DND-41 (cell line): Measurements from ENCODE around the gene AVPI1.
"Not testable (repeated sequence)": the region's sequence is repeated elsewhere in the genome, so short reads cannot be mapped to it uniquely, and the experiment has no call there.

Experiments used
- ATAC-seq: fragments of 200-7000 bp; cut with Tn5 transposase; 3 replicates; pipeline ENCODE4 v1.9.1; 2021; ENCODE audit warnings: low read depth; ENCODE audit not compliant: insufficient read depth
- DNase-seq: peaks from one replicate; pipeline ENCODE4 v3.0.0-alpha.2; 2020
- H2AFZ ChIP-seq: 2 replicates; pipeline ENCODE4 v1.6.0; 2012; ENCODE audit warnings: low read depth, low read length
- H3K27ac ChIP-seq: 2 replicates; pipeline ENCODE4 v1.5.1; 2012; ENCODE audit warnings: low read length, inconsistent platforms
- H3K27me3 ChIP-seq: fragments of 200-600 bp; sonication (generic); 2 replicates; pipeline ENCODE4 v1.6.0; 2012; ENCODE audit warnings: low read length, mild to moderate bottlenecking, inconsistent platforms; ENCODE audit not compliant: insufficient read depth, poor library complexity
- H3K36me3 ChIP-seq: 2 replicates; pipeline ENCODE4 v1.5.1; 2012; ENCODE audit warnings: low read length, inconsistent platforms; ENCODE audit not compliant: insufficient read depth
- H3K4me1 ChIP-seq: 2 replicates; pipeline ENCODE4 v1.5.1; 2012; ENCODE audit warnings: mild to moderate bottlenecking, low read length; ENCODE audit not compliant: insufficient read depth
- H3K4me2 ChIP-seq: 2 replicates; pipeline ENCODE4 v1.6.0; 2012; ENCODE audit warnings: mild to moderate bottlenecking, moderate library complexity, low read length, inconsistent platforms; ENCODE audit not compliant: insufficient read depth
- H3K4me3 ChIP-seq, 2 experiments: fragments of 200-600 bp in 1 of 2; shearing (Covaris generic) in 1 of 2; 2 replicates each; pipeline ENCODE4 v1.5.1; 2012 to 2016; ENCODE audit warnings: inconsistent platforms in 2 of 2, low read length in 2 of 2, mild to moderate bottlenecking in 2 of 2, low read depth in 1 of 2, moderate library complexity in 1 of 2
- H3K79me2 ChIP-seq: 2 replicates; pipeline ENCODE4 v1.6.0; 2012; ENCODE audit warnings: low read length, inconsistent platforms; ENCODE audit not compliant: insufficient read depth
- H3K9ac ChIP-seq: 2 replicates; pipeline ENCODE4 v1.6.0; 2012; ENCODE audit warnings: low read depth, mild to moderate bottlenecking, inconsistent platforms, low read length, moderate library complexity
- H3K9me3 ChIP-seq: 2 replicates; pipeline ENCODE4 v1.5.1; 2012; ENCODE audit warnings: low read length, moderate library complexity, mild to moderate bottlenecking, inconsistent platforms; ENCODE audit not compliant: insufficient read depth, severe bottlenecking
- H4K20me1 ChIP-seq: 2 replicates; pipeline ENCODE4 v1.6.0; 2012; ENCODE audit warnings: low read length; ENCODE audit not compliant: insufficient read depth
- CTCF ChIP-seq: IDR thresholded peaks from 2 replicates; pipeline ENCODE4 v1.5.1; 2012; ENCODE audit warnings: borderline replicate concordance, low read length, moderate library complexity, mild to moderate bottlenecking; ENCODE audit not compliant: poor library complexity, severe bottlenecking; ENCODE audit errors: extremely low read depth
- EZH2 ChIP-seq: IDR thresholded peaks from 3 replicates; pipeline ENCODE4 v1.6.1; 2012; ENCODE audit warnings: borderline replicate concordance, low read depth, mild to moderate bottlenecking, moderate library complexity, low read length, inconsistent platforms; ENCODE audit not compliant: severe bottlenecking

The AVPI1 gene

GRCh38 chr10:97659589-97659988 is 27.5 kb downstream of the AVPI1 start:
- Histone ChIP-seq H3K27ac (no peak overlapping the region), H2AFZ (no peak overlapping the region), H3K4me2 (no peak overlapping the region), H3K79me2 (no peaks in the 10 kb centered on the region), H3K4me1 (no peaks in the 10 kb centered on the region), H3K4me3 (no peak overlapping the region), H3K36me3 (peaks cover 73% of the 10 kb centered on the region), H4K20me1 (no peaks in the 10 kb centered on the region; the same call in 1 of the 2 replicates), H3K9me3 (no peaks in the 10 kb centered on the region), H3K27me3 (no peaks in the 10 kb centered on the region), H3K9ac (no peak overlapping the region)
- DNase-seq: no peak
- TF ChIP-seq CTCF: no peak
- TF ChIP-seq EZH2: no peak
- no peak for ATAC-seq

GRCh38 chr10:97656777-97657176 is 30.3 kb downstream of the AVPI1 start:
- Histone ChIP-seq H3K4me2 (no peak overlapping the region), H3K36me3 (peaks cover 76% of the 10 kb centered on the region), H4K20me1 (no peaks in the 10 kb centered on the region; the same call in 1 of the 2 replicates), H3K4me1 (no peaks in the 10 kb centered on the region), H3K27ac (no peak overlapping the region), H3K9me3 (no peaks in the 10 kb centered on the region), H3K4me3 (no peak overlapping the region), H2AFZ (no peak overlapping the region), H3K9ac (no peak overlapping the region), H3K27me3 (no peaks in the 10 kb centered on the region), H3K79me2 (no peaks in the 10 kb centered on the region)
- DNase-seq (no peak), ATAC-seq (peak; percentile 39; the same call in 1 of the 3 replicates)
- TF ChIP-seq CTCF: no peak
- TF ChIP-seq EZH2: no peak

GRCh38 chr10:97651773-97652172 is 35.3 kb downstream of the AVPI1 start:
- Histone ChIP-seq H3K27ac (no peak overlapping the region), H3K9me3 (no peaks in the 10 kb centered on the region), H3K36me3 (peaks cover 77% of the 10 kb centered on the region), H3K27me3 (no peaks in the 10 kb centered on the region), H3K9ac (no peak overlapping the region), H4K20me1 (peaks cover 21% of the 10 kb centered on the region), H3K79me2 (peaks cover 24% of the 10 kb centered on the region), H3K4me3 (no peak overlapping the region), H3K4me1 (peaks cover 7% of the 10 kb centered on the region), H2AFZ (no peak overlapping the region), H3K4me2 (no peak overlapping the region)
- DNase-seq (no peak), ATAC-seq (no peak)
- no peak for TF ChIP-seq EZH2
- TF ChIP-seq CTCF: no peak

GRCh38 chr10:97650726-97651125 is 36.3 kb downstream of the AVPI1 start:
- Histone ChIP-seq H2AFZ (no peak overlapping the region), H4K20me1 (peaks cover 21% of the 10 kb centered on the region; the same call in 1 of the 2 replicates), H3K4me1 (peaks cover 7% of the 10 kb centered on the region), H3K4me2 (no peak overlapping the region), H3K27me3 (no peaks in the 10 kb centered on the region), H3K36me3 (peaks cover 71% of the 10 kb centered on the region), H3K27ac (no peak overlapping the region), H3K9ac (no peak overlapping the region), H3K79me2 (peaks cover 30% of the 10 kb centered on the region), H3K9me3 (no peaks in the 10 kb centered on the region), H3K4me3 (no peak overlapping the region)
- ATAC-seq: no peak
- DNase-seq: no peak
- TF ChIP-seq CTCF (no peak), EZH2 (no peak)

DNA sequence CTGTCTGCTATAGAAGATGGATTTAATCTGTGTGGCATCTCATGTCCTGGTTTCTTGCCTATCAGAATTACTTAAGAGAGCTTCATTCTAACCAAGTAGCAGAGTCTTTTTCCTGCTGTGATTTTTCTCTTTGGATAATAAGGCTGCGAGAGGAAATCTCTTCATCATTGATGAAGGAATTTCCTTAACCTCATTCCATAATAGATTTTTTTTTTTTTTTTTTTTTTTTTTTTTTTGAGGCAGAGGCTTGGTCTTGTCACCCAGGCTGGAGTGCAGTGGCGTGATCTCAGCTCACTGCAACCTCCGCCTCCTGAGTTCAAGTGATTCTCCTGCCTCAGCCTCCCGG is 37.7 kb downstream of the AVPI1 start:
- not testable (repeated sequence) for DNase-seq, H3K9ac ChIP-seq, H3K27ac ChIP-seq, H2AFZ ChIP-seq, H3K4me1 ChIP-seq, H3K27me3 ChIP-seq, H3K4me3 ChIP-seq, H3K9me3 ChIP-seq, ATAC-seq, H3K4me2 ChIP-seq
- peaks cover 36% of the 10 kb centered on the region for H3K79me2 ChIP-seq
- H4K20me1 ChIP-seq: peaks cover 21% of the 10 kb centered on the region; the same call in 1 of the 2 replicates
- peaks cover 71% of the 10 kb centered on the region for H3K36me3 ChIP-seq
